Measurements from ENCODE around the gene ARFIP1.
"Not testable (repeated sequence)": the region's sequence is repeated elsewhere in the genome, so short reads cannot be mapped to it uniquely, and the experiment has no call there.

The ARFIP1 gene

DNA sequence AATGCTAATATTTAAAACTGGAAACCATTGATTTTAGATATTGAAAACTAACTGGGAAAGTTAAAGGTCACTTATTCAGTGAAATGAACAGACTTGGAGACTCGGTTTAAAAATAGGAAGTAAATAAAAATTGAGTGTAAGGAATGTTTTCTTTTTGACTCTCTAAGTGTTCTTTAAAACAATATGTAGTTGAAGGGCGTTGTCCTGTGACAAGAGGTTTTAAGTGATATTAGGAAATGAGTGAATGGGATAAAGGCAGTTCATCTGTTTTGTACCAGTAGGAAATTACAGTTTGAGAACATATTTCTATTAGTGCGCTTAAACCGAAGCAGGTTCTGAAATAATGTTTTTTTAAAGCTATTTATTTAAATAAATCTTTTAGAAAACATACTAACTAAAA, 77.2 kb downstream of the ARFIP1 start:
- CTCF ChIA-PET, result interaction anchor here (0.6 to 2.4 kb wide), 5 partner anchors 8 to 271 kb away, joined by 3 to 10 read pairs (median 5); no protein-coding TSS in a partner anchor
- POLR2A ChIA-PET, result no interaction called here
- TF ChIP-seq, protein P1, sequence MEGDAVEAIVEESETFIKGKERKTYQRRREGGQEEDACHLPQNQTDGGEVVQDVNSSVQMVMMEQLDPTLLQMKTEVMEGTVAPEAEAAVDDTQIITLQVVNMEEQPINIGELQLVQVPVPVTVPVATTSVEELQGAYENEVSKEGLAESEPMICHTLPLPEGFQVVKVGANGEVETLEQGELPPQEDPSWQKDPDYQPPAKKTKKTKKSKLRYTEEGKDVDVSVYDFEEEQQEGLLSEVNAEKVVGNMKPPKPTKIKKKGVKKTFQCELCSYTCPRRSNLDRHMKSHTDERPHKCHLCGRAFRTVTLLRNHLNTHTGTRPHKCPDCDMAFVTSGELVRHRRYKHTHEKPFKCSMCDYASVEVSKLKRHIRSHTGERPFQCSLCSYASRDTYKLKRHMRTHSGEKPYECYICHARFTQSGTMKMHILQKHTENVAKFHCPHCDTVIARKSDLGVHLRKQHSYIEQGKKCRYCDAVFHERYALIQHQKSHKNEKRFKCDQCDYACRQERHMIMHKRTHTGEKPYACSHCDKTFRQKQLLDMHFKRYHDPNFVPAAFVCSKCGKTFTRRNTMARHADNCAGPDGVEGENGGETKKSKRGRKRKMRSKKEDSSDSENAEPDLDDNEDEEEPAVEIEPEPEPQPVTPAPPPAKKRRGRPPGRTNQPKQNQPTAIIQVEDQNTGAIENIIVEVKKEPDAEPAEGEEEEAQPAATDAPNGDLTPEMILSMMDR (IDR thresholded peaks at IDR 0.05; ENCODE audit: insufficient read depth, low read length, missing control alignments), result no peak
- H3K4me3 ChIP-seq (ENCODE audit: low read depth, low read length), result no peak overlapping the region
- DNase-seq (ENCODE audit: low read depth, low spot score), result no peak

DNA sequence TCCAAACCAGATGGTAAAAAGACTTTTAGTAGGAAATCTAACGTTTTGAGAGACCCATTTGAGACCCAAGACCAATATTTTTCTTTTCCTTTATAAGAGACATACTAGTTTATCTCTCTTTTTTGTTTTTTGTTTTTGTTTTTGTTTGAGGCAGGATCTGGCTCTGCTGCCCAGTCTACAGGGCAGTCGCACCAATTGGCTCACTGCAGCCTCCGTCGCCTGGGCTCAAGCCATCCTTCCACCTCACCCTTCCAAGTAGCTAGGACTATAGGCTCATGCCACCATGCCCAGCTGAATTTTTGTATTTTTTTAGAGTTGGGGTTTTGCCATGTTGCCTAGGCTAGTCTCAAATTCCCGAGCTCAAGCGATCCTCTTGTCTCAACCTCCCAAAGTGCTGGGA, 79.2 kb downstream of the ARFIP1 start:
- POLR2A ChIA-PET, result no interaction called here
- TF ChIP-seq, protein P1 (IDR thresholded peaks at IDR 0.05; ENCODE audit: insufficient read depth, low read length, missing control alignments), result no peak
- no peak overlapping the region for H3K4me3 ChIP-seq (ENCODE audit: low read depth, low read length)
- no peak for DNase-seq (ENCODE audit: low read depth, low spot score)
- CTCF ChIA-PET, result no interaction called here

DNA sequence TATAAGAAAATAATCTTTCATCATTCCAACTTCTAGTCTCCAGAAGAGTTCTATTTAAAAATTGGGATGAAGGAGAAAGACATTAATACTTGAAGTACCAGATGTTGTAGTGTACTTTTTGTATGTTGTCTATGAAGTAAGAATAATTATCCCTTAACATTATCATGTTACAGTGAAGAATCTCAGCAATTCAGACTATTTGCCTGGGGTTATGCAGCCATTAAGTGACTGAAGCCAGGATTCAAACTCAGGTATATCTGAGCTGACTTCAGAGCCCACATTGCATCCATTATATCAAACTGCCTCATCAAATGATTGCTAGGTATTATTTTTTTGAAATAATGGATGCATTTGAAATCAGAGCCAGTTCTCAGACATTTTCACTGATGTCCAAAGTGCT, 80.3 kb downstream of the ARFIP1 start:
- no peak for DNase-seq (ENCODE audit: low read depth, low spot score)
- ChIA-PET CTCF (interaction anchor here (1.0 kb wide), 1 partner anchor 223 kb away, joined by 3 read pairs; no protein-coding TSS in a partner anchor), POLR2A (no interaction called here)
- no peak overlapping the region for H3K4me3 ChIP-seq (ENCODE audit: low read depth, low read length)
- TF ChIP-seq, protein P1 (IDR thresholded peaks at IDR 0.05; ENCODE audit: insufficient read depth, low read length, missing control alignments), result no peak

DNA sequence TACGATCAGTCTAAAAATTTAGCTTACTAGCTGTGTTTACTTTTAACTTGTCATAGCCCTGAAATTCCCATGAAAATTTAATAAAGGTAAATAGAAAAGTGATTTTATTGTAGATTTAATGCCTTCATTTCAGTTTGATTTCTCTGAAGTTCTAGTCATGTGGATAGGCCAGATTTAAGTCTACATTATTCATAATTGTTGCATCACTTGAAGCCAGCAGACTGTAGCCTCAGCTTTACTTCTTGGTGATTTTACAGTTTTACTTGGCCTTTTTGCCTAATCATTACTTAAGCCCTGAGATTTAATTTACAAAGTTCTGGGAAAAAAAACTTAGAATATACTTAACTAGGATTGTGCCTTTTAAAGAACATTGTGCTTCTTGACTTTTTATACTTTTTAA, 82.9 kb downstream of the ARFIP1 start:
- CTCF ChIA-PET, result interaction anchor here (1.3 to 1.6 kb wide), 2 partner anchors 16 to 221 kb away, joined by 3 to 5 read pairs; no protein-coding TSS in a partner anchor

DNA sequence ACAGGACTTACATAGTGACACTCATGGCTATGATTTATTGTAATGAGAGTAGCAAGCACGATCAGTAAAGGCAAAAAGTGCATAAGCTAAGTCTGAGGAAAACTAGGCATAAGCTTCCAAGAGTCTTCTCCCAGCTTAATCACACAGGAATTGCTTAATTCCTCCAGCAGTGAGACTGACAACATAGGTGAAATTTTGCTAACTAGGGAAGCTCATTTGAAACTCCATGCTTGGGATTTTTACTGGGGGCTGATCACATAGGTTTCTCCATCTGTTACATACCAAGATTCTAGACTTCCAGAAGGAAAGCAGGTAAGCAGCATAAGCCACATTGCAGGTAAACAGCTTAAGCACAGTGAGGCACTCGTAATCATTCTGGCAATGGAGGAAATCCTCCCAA, 84.6 kb downstream of the ARFIP1 start:
- H3K4me3 ChIP-seq (ENCODE audit: low read depth, low read length), result no peak overlapping the region
- ChIA-PET POLR2A (no interaction called here), CTCF (interaction anchor here (0.7 to 1.4 kb wide), 2 partner anchors 11 to 668 kb away, joined by 3 read pairs; no protein-coding TSS in a partner anchor)
- TF ChIP-seq, protein P1 (IDR thresholded peaks at IDR 0.05; ENCODE audit: insufficient read depth, low read length, missing control alignments), result no peak
- DNase-seq (ENCODE audit: low read depth, low spot score), result no peak

More for the DNA sequence above, 82.9 kb downstream of the ARFIP1 start:
- TF ChIP-seq, protein P1 (IDR thresholded peaks at IDR 0.05; ENCODE audit: insufficient read depth, low read length, missing control alignments), result no peak
- no peak overlapping the region for H3K4me3 ChIP-seq (ENCODE audit: low read depth, low read length)
- no peak for DNase-seq (ENCODE audit: low read depth, low spot score)
- POLR2A ChIA-PET, result no interaction called here

DNA sequence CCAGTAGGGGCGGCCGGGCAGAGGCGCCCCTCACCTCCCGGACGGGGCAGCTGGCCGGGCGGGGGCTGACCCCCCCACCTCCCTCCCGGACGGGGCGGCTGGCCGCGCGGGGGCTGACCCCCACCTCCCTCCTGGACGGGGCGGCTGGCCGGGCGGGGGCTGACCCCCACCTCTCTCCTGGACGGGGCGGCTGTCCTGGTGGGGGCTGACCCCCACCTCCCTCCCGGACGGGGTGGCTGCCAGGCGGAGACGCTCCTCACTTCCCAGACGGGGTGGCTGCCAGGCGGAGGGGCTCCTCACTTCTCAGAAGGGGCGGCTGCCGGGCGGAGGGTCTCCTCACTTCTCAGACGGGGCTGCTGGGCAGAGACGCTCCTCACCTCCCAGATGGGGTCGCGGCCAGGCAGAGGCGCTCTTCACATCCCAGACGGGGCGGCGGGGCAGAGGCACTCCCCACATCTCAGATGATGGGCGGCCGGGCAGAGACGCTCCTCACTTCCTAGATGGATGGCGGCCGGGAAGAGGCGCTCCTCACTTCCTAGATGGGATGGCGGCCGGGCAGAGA, 86.8 kb downstream of the ARFIP1 start:
- DNase-seq (ENCODE audit: low read depth, low spot score); H3K4me3 ChIP-seq (ENCODE audit: low read depth, low read length); POLR2A ChIA-PET: not testable (repeated sequence)
- CTCF ChIA-PET, result interaction anchor here (2.4 kb wide), 1 partner anchor 261 kb away, joined by 11 read pairs; no protein-coding TSS in a partner anchor

DNA sequence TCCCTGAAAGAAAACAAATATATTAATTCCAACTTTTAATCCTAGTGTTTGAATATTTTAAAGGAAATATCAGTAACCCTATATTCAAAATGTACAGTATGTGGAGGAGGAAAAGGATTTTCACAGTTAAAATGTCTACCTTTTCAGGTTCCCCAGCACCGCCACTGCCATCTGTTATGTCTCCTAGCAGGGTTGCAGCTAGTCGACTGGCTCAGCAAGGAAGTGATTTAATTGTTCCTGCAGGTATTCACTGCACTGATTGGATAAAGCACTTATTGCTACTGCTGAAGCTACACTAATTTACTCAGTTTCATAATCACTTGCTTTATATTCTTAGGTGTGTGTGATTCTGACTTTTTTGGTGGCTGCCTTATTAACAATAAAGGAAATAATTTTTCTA, 90.9 kb downstream of the ARFIP1 start:
- TF ChIP-seq, protein P1 (IDR thresholded peaks at IDR 0.05; ENCODE audit: insufficient read depth, low read length, missing control alignments), result no peak
- DNase-seq (ENCODE audit: low read depth, low spot score), result no peak
- ChIA-PET CTCF (interaction anchor here (0.7 to 1.6 kb wide), 3 partner anchors 25 to 257 kb away, joined by 3 to 6 read pairs (median 3); no protein-coding TSS in a partner anchor), POLR2A (no interaction called here)
- H3K4me3 ChIP-seq (ENCODE audit: low read depth, low read length), result no peak overlapping the region
